ENCODE results near the gene GFI1B.

The GFI1B gene

GRCh38 chr9:132978451-132979131, at the start of gene GFI1B:
Gene GFI1B, plus strand, starts transcription at chr9:132978694. Its CDS starts 7,985 bp downstream, at chr9:132986679.
- no peak for DNase-seq (ENCODE audit: extremely low read depth in 1 of 2, low read depth in 1 of 2)

- no peak for DNase-seq (ENCODE audit: extremely low read depth in 1 of 2, low read depth in 1 of 2)
These were observed 47.2 kb upstream of the GFI1B start for GRCh38 chr9:132931178-132931735.

- no peak for DNase-seq (ENCODE audit: extremely low read depth in 1 of 2, low read depth in 1 of 2)
These were observed 43.5 kb upstream of the GFI1B start for GRCh38 chr9:132935026-132935425.

- no peak for DNase-seq (ENCODE audit: extremely low read depth in 1 of 2, low read depth in 1 of 2)
These were observed 41.0 kb upstream of the GFI1B start for GRCh38 chr9:132937463-132937901.

GRCh38 chr9:132939169-132939568, 39.3 kb upstream of the GFI1B start:
- DNase-seq (ENCODE audit: extremely low read depth in 1 of 2, low read depth in 1 of 2), result no peak

GRCh38 chr9:132942541-132943182, 35.8 kb upstream of the GFI1B start:
- no peak for DNase-seq (ENCODE audit: extremely low read depth in 1 of 2, low read depth in 1 of 2)

GRCh38 chr9:132943651-132944293, 34.7 kb upstream of the GFI1B start:
- DNase-seq (ENCODE audit: extremely low read depth in 1 of 2, low read depth in 1 of 2), result no peak

GRCh38 chr9:132944294-132945185, 34.0 kb upstream of the GFI1B start, which contains the start of gene TSC1:
Gene TSC1, minus strand, starts transcription at chr9:132944616. Its CDS starts 15,744 bp downstream, at chr9:132928872.
- peak; percentile 94 to 99 for DNase-seq (ENCODE audit: extremely low read depth in 1 of 2, low read depth in 1 of 2)

GRCh38 chr9:132945186-132946130, 33.0 kb upstream of the GFI1B start:
- DNase-seq (ENCODE audit: extremely low read depth in 1 of 2, low read depth in 1 of 2), result no peak

GRCh38 chr9:132946211-132946610, 32.3 kb upstream of the GFI1B start:
- no peak for DNase-seq (ENCODE audit: extremely low read depth in 1 of 2, low read depth in 1 of 2)

GRCh38 chr9:132946631-132947295, 31.7 kb upstream of the GFI1B start:
- no peak for DNase-seq (ENCODE audit: extremely low read depth in 1 of 2, low read depth in 1 of 2)

- no peak for DNase-seq (ENCODE audit: extremely low read depth in 1 of 2, low read depth in 1 of 2)
These were observed 30.7 kb upstream of the GFI1B start for GRCh38 chr9:132947756-132948155.

- DNase-seq (ENCODE audit: extremely low read depth in 1 of 2, low read depth in 1 of 2), result no peak
These were observed 29.9 kb upstream of the GFI1B start for GRCh38 chr9:132948482-132949050.

GRCh38 chr9:132949709-132950108, 28.8 kb upstream of the GFI1B start:
- no peak for DNase-seq (ENCODE audit: extremely low read depth in 1 of 2, low read depth in 1 of 2)

- no peak for DNase-seq (ENCODE audit: extremely low read depth in 1 of 2, low read depth in 1 of 2)
These were observed 23.4 kb upstream of the GFI1B start for GRCh38 chr9:132955123-132955522.

- no peak for DNase-seq (ENCODE audit: extremely low read depth in 1 of 2, low read depth in 1 of 2)
These were observed 22.7 kb upstream of the GFI1B start for GRCh38 chr9:132955768-132956167.

- no peak for DNase-seq (ENCODE audit: extremely low read depth in 1 of 2, low read depth in 1 of 2)
These were observed 20.7 kb upstream of the GFI1B start for GRCh38 chr9:132957805-132958204.

- no peak for DNase-seq (ENCODE audit: extremely low read depth in 1 of 2, low read depth in 1 of 2)
These were observed 17.5 kb upstream of the GFI1B start for GRCh38 chr9:132961002-132961401.

GRCh38 chr9:132965478-132965877, 13.0 kb upstream of the GFI1B start:
- DNase-seq (ENCODE audit: extremely low read depth in 1 of 2, low read depth in 1 of 2), result no peak
